Ovary (tissue), 9 donors: ENCODE data around the gene SHB. TPM values are rescaled to one million over a fixed set of nuclear protein-coding genes. Genes with fewer than 3 reads are reported as not detected.

ENCODE experiments used
- DNase-seq, 5 donors: peaks; one replicate each; pipeline ENCODE4 v3.0.0-alpha.2; 2019 to 2020
- H3K27ac ChIP-seq, 2 donors: fragments of 200-600 bp; one replicate each; pipeline versions ENCODE4 v1.5.1 to v1.8.0; 2019 to 2022
- H3K27me3 ChIP-seq: fragments of 200-600 bp; one replicate; pipeline ENCODE4 v1.8.0; 2022
- H3K36me3 ChIP-seq: fragments of 200-600 bp; sonication (generic); one replicate; pipeline ENCODE4 v1.5.1; 2019
- H3K4me1 ChIP-seq: one replicate; pipeline ENCODE4 v1.8.1; 2013; ENCODE audit warnings: mild to moderate bottlenecking, moderate library complexity; ENCODE audit not compliant: insufficient read depth
- H3K4me3 ChIP-seq: fragments of 200-600 bp; sonication (generic); one replicate; pipeline ENCODE4 v1.5.1; 2017
- H3K9me3 ChIP-seq, 2 donors: fragments of 200-600 bp in 1 of 2; sonication (generic) in 1 of 2; one replicate each; pipeline versions ENCODE4 v1.5.1 to v1.8.1; 2013 to 2019; ENCODE audit warnings: mild to moderate bottlenecking in 1 of 2, moderate library complexity in 1 of 2
- EP300 ChIP-seq: sonication (generic); formaldehyde crosslinking; IDR thresholded peaks from one replicate; pipeline ENCODE4 v1.6.1; 2017; ENCODE audit warnings: antibody characterized with exemption
- POLR2A ChIP-seq: fragments of 450-650 bp; IDR thresholded peaks from one replicate; pipeline ENCODE4 v1.6.1; 2017; ENCODE audit warnings: antibody characterized with exemption, mild to moderate bottlenecking, moderate library complexity
- WGBS, 3 donors: extraction: QIAGEN DNeasy Blood & Tissue Kit in 1 of 3; methylation state at CpG; one replicate each; pipeline versions ENCODE4 v1.1.5 to v1.1.7; 2013 to 2017; 5-methylcytosine and 5-hydroxymethylcytosine counted together
- intact Hi-C, 4 donors: fragments of 100-400 bp; cut with DNase I; formaldehyde crosslinking; loops; one replicate each; pipeline versions ENCODE4 v1.11.0 to v1.15.1; 2022 to 2023
- polyA plus RNA-seq, 2 donors: library from polyadenylated mRNA; stranded (reverse); fragments of 200-250 nt in 1 of 2; fragments of 350-450 nt in 1 of 2; fragmentation: Illumina TruSeq in 1 of 2; extraction: RNeasy Lipid Tissue Mini Kit (QIAGEN cat#74804) in 1 of 2; gene quantifications; one replicate each; pipeline ENCODE4 v1.2.3, GENCODE V29; 2013 to 2014
- total RNA-seq, 7 donors: library from RNA; depleted of rRNA in 2 of 7; stranded (reverse); fragments of >200 nt in 2 of 7; fragmentation: NEBNext Ultra II Directional in 3 of 7; extraction: Animal tissue kit (Norgen Biotek cat#: 25700) in 3 of 7; gene quantifications; one replicate each; pipeline versions ENCODE4 v1.1.0 to v1.2.4, GENCODE V29; 2016 to 2023
- TF ChIP-seq, protein P1 (sequence below), 3 donors: fragments of 450-650 bp in 2 of 3; fragments of 200-600 bp in 1 of 3; IDR thresholded peaks; one replicate each; pipeline versions ENCODE4 v1.5.1 to v1.8.0; 2016 to 2022; ENCODE audit warnings: antibody characterized with exemption in 3 of 3, mild to moderate bottlenecking in 1 of 3
- donor health status: DM: no; HTN: no; CAD: no; lungs with moderate emphysema.
- donor health status: DM: no; HTN: no; CAD: no.
- donor health status: Bipolar disorder and iron deficiency.
- donor health status: DM: yes; HTN: yes; CAD: no.
- donor health status: DM: no; HTN: no; CAD: no.
- donor health status: DM: yes; HTN: yes; CAD: no.

SHB gene
- total and polyA plus RNA-seq, 9 donors = 3.5 to 23.8 (median 9.0) TPM

DNA sequence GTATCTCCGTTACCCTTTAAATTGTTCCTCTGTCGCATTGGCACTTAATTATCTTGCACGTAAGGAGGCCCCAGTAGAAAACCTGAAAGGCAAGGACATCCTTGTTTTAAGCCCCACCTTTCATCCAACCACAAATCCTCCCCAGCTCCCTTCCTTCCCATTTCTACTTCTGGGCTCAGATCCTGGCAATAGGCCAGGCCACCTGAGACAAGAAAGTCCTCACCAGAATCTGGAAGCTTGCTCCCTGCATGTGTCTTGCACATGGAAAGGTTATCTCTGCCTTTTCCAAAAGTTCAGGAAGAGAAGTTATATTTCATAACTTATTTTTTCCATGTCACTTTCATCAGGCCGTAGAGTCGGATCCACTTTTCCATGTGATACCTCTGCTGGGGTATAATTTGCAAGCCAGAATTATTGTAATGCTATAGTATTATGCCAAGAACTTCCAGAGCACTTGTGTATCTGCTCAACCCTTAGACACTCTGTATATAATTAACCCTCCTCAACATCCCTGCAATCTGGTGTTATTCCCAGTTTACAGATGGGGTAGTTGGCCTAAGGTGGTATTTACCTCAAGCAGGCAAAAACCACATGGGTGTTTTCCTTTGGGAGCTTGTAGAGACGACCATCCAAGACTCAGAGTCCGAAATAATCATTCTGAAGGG lies 2.6 kb upstream of the SHB start:
- Histone ChIP-seq H3K36me3 (no peaks in the 10 kb centered on the region), H3K27ac (no peak overlapping the region)
- TF ChIP-seq POLR2A (no peak), EP300 (no peak)
- TF ChIP-seq, protein P1, sequence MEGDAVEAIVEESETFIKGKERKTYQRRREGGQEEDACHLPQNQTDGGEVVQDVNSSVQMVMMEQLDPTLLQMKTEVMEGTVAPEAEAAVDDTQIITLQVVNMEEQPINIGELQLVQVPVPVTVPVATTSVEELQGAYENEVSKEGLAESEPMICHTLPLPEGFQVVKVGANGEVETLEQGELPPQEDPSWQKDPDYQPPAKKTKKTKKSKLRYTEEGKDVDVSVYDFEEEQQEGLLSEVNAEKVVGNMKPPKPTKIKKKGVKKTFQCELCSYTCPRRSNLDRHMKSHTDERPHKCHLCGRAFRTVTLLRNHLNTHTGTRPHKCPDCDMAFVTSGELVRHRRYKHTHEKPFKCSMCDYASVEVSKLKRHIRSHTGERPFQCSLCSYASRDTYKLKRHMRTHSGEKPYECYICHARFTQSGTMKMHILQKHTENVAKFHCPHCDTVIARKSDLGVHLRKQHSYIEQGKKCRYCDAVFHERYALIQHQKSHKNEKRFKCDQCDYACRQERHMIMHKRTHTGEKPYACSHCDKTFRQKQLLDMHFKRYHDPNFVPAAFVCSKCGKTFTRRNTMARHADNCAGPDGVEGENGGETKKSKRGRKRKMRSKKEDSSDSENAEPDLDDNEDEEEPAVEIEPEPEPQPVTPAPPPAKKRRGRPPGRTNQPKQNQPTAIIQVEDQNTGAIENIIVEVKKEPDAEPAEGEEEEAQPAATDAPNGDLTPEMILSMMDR (IDR thresholded peaks at IDR 0.05) = no peak

DNA sequence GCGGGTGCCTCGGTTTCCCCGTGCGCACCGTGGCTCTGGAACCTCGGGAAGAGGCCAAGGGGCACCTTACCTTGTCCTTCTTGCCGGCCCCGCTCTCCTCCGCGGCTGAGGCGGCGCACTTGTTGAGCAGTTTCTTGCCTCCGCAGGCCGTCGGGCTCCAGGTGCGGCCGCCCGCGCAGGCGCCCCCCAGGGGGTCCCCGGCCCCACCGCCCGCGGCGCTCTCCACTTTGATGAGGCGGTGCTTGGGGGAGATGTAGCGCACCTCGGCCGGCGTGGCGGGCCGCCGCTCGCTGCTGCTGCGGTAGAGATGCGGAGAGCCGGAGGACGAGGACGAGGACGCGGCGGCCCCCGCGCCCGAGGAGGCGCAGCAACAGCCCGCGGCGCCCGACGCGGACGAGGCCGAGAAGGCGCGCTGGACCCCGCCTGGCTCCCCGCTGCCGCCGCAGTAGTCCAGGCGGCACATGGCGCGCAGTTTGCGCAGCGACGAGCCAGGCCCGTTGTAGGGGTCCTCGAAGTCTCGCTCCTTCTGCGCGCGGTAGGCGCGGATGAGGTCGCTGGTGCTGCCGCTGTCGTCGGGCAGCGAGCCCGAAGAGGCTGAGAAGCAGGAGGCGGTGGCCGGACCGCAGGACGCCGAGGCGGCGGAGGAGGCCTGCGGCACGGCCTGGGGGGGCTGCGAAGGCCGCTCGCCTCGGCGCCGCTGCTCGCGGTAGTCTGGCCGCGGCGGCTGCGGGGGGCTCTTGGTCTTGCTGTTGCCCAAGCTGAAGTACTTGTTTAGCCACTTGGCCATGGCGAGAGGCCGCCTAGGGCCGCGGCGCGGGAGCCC lies 957 bp downstream of the SHB start:
- Histone ChIP-seq H3K4me1 (peaks cover 4% of the 10 kb centered on the region), H3K4me3 (peak overlapping the region; percentile 66), H3K27ac (peak overlapping the region; percentile 64 to 74), H3K36me3 (no peaks in the 10 kb centered on the region), H3K9me3 (no peaks in the 10 kb centered on the region), H3K27me3 (no peaks in the 10 kb centered on the region)
- TF ChIP-seq POLR2A = no peak
- TF ChIP-seq, protein P1 (IDR thresholded peaks at IDR 0.05) = no peak
- TF ChIP-seq EP300 = no peak
- WGBS, 3 donors = 1% methylated on average over 99 to 107 of the region's 107 CpGs
- intact Hi-C loops = loop anchor here in 3 of 4 donors (5.0 to 10.0 kb wide), 2 partner anchors 123 to 156 kb away; no protein-coding TSS in a partner anchor
- peak in 3 of 5 donors; percentile 32 to 54 (median 49) for DNase-seq

More for the DNA sequence above, 2.6 kb upstream of the SHB start:
- intact Hi-C loops = no loop called here
- no peak for DNase-seq
- peaks cover 4% of the 10 kb centered on the region for H3K4me1 ChIP-seq
- H3K27me3 ChIP-seq = no peaks in the 10 kb centered on the region
- H3K4me3 ChIP-seq = no peak overlapping the region
- H3K9me3 ChIP-seq = no peaks in the 10 kb centered on the region
- 59 to 67% (median 60%) methylated on average over 7 of the region's 7 CpGs for whole genome bisulfite sequencing, 3 donors

DNA sequence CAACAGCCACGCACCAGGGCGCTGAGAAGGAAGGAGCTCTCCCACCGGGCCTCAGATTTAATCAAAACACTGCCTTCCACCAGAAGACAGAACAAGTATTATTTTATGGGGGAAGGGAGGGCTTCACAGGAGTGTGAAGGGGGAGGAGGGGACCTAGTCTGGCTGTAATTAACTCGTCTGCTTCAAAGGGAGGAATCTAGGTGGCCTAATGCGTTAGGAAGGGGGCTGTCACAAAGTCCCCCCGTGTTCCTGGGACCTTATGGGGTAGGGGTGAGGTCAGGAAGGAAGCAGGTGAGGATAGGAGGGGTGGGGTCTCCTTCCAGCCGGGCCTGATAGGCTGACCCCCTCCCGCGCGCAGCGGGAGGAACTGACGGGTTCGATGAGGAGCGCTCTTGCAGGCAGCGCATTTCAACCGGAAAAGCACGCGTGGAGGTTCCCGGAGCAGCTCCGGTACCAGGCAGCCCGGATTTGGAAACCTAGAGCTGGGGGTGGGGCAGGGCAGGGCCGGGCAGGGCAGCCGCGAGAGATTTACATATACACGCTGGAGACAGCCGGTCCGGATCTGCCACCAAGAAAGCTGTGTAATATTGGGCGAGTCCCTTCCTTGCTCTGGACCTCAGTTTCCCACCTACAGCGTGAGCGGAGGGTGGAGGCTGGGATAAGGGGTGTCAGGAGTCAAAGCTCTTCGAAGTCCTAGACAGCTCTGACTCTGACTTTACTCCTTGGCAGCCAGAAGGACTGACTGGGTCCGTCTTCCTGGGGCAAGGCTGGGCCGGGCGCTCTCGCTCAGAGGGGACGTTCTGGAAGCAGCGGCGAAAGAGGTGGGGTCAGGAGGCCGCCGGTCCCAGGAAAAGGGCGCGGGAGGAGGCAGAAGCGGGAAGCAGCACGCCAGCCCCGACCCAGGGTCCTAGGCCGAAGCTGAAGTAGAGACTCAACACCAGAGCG lies 1.8 kb downstream of the SHB start:
- DNase-seq = peak; percentile 34 to 60 (median 56)

More for the DNA sequence above, 1.8 kb downstream of the SHB start:
- no peak for TF ChIP-seq EP300
- TF ChIP-seq, protein P1 (IDR thresholded peaks at IDR 0.05) = no peak
- TF ChIP-seq POLR2A = no peak
- no peaks in the 10 kb centered on the region for H3K36me3 ChIP-seq
- H3K27ac ChIP-seq = no peak overlapping the region
- WGBS, 3 donors = 5 to 7% (median 5%) methylated on average over 47 of the region's 47 CpGs
- H3K4me3 ChIP-seq = peak overlapping the region; percentile 66
- intact Hi-C loops = loop anchor here in 3 of 4 donors (5.0 to 10.0 kb wide), 2 partner anchors 122 to 155 kb away; no protein-coding TSS in a partner anchor
- peaks cover 4% of the 10 kb centered on the region for H3K4me1 ChIP-seq
- no peaks in the 10 kb centered on the region for H3K27me3 ChIP-seq
- H3K9me3 ChIP-seq = no peaks in the 10 kb centered on the region
